GM12874 (cell line): ENCODE measurements around the gene SLC9A2.

ENCODE experiments used
- TF ChIP-seq, protein P1 (sequence below): IDR thresholded peaks from 2 replicates; pipeline ENCODE4 v1.5.1; 2011; ENCODE audit warnings: low read depth, mild to moderate bottlenecking, control low read depth, low read length, moderate library complexity; ENCODE audit not compliant: insufficient read depth

Gene SLC9A2, protein sequence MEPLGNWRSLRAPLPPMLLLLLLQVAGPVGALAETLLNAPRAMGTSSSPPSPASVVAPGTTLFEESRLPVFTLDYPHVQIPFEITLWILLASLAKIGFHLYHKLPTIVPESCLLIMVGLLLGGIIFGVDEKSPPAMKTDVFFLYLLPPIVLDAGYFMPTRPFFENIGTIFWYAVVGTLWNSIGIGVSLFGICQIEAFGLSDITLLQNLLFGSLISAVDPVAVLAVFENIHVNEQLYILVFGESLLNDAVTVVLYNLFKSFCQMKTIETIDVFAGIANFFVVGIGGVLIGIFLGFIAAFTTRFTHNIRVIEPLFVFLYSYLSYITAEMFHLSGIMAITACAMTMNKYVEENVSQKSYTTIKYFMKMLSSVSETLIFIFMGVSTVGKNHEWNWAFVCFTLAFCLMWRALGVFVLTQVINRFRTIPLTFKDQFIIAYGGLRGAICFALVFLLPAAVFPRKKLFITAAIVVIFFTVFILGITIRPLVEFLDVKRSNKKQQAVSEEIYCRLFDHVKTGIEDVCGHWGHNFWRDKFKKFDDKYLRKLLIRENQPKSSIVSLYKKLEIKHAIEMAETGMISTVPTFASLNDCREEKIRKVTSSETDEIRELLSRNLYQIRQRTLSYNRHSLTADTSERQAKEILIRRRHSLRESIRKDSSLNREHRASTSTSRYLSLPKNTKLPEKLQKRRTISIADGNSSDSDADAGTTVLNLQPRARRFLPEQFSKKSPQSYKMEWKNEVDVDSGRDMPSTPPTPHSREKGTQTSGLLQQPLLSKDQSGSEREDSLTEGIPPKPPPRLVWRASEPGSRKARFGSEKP

DNA sequence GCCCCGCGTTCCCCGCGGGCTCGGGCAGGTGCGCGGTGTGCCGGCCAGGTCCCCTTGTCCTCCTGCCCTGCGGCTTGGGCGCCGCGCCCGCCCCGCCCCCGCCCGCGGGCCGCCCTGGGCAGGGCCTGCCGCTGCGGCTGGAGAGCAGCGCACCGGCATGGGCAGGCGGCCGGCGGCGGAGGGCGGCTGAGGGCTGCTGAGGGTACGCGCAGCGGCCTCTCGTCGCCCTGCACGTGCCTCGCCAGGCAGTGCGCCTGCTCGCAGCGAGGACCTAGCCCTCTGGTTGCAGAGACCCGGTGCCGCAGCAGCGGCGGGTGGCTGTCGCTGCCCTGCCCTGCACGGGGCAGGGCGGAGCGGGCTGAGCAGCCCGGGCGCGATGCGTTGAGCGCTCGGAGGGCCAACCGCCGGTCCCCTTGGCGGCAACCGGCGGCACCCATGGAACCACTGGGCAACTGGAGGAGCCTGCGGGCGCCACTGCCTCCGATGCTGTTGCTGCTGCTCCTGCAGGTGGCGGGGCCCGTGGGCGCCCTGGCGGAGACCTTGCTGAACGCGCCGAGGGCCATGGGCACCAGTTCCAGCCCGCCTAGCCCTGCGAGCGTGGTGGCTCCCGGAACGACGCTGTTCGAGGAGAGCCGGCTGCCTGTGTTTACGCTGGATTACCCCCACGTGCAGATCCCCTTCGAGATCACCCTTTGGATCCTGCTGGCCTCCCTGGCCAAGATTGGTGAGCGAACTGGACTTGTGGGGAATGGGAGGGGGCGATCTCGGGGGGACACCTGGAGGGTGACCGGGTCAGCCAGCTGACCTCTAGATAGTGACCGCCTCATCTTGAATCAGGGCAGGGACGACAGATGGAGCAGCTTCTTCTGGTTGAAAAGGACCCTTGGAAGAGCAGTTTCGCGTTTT lies at the start of gene SLC9A2:
Gene SLC9A2 (plus strand): TSS at position 140 of the 906 bp plus-strand sequence. CDS start 296 bp downstream, at position 436.
- TF ChIP-seq, protein P1, sequence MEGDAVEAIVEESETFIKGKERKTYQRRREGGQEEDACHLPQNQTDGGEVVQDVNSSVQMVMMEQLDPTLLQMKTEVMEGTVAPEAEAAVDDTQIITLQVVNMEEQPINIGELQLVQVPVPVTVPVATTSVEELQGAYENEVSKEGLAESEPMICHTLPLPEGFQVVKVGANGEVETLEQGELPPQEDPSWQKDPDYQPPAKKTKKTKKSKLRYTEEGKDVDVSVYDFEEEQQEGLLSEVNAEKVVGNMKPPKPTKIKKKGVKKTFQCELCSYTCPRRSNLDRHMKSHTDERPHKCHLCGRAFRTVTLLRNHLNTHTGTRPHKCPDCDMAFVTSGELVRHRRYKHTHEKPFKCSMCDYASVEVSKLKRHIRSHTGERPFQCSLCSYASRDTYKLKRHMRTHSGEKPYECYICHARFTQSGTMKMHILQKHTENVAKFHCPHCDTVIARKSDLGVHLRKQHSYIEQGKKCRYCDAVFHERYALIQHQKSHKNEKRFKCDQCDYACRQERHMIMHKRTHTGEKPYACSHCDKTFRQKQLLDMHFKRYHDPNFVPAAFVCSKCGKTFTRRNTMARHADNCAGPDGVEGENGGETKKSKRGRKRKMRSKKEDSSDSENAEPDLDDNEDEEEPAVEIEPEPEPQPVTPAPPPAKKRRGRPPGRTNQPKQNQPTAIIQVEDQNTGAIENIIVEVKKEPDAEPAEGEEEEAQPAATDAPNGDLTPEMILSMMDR: no peak

DNA sequence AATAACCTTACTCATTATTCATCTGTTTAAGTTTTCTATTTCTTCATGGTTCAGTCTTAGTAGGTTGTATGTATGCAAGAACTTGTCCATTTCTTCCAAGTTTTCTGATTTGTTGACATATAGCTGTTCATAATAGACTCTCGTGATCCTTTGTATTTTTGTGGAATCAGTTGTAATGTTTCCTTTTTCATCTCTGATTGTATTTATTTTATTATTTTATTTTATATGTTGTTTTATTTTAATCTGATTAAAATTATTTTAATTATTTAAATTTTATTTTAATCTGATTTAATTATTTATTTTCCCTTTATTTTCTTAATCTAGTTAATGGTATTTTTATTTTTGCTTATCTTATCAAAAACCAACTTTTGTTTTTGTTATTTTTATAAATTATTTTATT lies 43.5 kb upstream of the SLC9A2 start:
- TF ChIP-seq, protein P1: no peak

- TF ChIP-seq, protein P1: no peak
Observed at GRCh38 chr2:102578376-102578775, 41.0 kb upstream of the SLC9A2 start.

- TF ChIP-seq, protein P1: no peak
Observed at GRCh38 chr2:102581911-102582310, 37.4 kb upstream of the SLC9A2 start.

GRCh38 chr2:102582845-102583244 lies 36.5 kb upstream of the SLC9A2 start:
- TF ChIP-seq, protein P1: no peak

DNA sequence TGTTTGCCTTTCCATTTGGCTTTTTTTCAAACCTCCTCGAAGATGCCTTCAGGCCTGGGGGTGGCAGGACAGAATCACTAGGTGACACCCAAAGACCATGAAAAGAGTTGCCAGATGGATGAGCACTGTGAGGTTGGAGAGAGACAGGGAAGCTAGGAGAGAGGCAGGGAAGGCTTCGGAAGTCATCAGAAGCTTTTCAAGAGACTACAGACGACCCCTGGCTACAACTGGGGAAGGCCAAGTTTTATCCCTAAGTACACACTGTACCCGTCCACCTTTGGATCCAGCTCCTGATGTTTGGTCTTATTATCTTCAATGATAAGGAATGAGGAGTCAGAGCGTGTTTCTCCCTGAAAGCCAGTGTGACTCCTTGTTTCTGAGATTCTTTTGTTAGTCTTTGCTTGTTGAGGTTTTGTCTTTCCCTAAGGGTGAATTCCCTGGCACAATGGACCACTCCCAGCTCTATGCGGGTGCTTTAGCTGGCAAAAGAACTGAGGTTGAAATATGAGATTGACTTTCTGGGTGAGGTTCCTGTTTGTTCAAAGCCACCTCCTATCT lies 33.4 kb upstream of the SLC9A2 start:
- TF ChIP-seq, protein P1: no peak
